Calu3 (cell line): Measurements from ENCODE around the gene BRI3BP. TPM values are rescaled to one million over a fixed set of nuclear protein-coding genes. Genes with fewer than 3 reads are reported as not detected.

Experiments
- BruUV-seq: library from RNA; stranded (reverse); fragments of 400-500 nt; replicated peaks from 2 replicates; lab custom pipeline; 2021; lab: Mats Ljungman, UMichigan
- CTCF ChIA-PET: fragments of 300-600 bp; sonication (Branson Sonifier 250); formaldehyde crosslinking; loops from one replicate; lab custom pipeline; 2022; ENCODE audit warnings: antibody characterized with exemption; lab: Charles Lee
- DNase-seq: peaks from one replicate; pipeline ENCODE4 v3.0.0; 2022
- H3K27ac Mint-ChIP-seq: one replicate; pipeline ENCODE4 v1.8.0; 2022; ENCODE audit warnings: mixed read lengths; ENCODE audit not compliant: unreplicated experiment
- H3K27me3 Mint-ChIP-seq: one replicate; pipeline ENCODE4 v1.8.0; 2022; ENCODE audit warnings: mixed read lengths; ENCODE audit not compliant: unreplicated experiment
- H3K36me3 Mint-ChIP-seq: one replicate; pipeline ENCODE4 v1.8.0; 2022; ENCODE audit warnings: mild to moderate bottlenecking, moderate library complexity, mixed read lengths; ENCODE audit not compliant: insufficient read depth, unreplicated experiment
- H3K4me1 Mint-ChIP-seq: one replicate; pipeline ENCODE4 v1.8.0; 2022; ENCODE audit warnings: mild to moderate bottlenecking, low read depth, mixed read lengths; ENCODE audit not compliant: unreplicated experiment
- H3K4me3 Mint-ChIP-seq: one replicate; pipeline ENCODE4 v1.8.0; 2022; ENCODE audit warnings: mild to moderate bottlenecking, low read depth, moderate library complexity, mixed read lengths; ENCODE audit not compliant: unreplicated experiment
- H3K9me3 Mint-ChIP-seq: one replicate; pipeline ENCODE4 v1.8.0; 2022; ENCODE audit warnings: low read depth, mixed read lengths; ENCODE audit not compliant: unreplicated experiment
- intact Hi-C: fragments of 100-400 bp; cut with micrococcal nuclease; formaldehyde crosslinking; loops from one replicate; pipeline ENCODE4 v1.10.0; 2022; ENCODE audit not compliant: unreplicated experiment
- total RNA-seq: library from RNA; stranded (reverse); gene quantifications from 2 replicates; pipeline ENCODE4 v1.2.3, GENCODE V29; 2022
- TF ChIP-seq, protein P1 (sequence below): fragments of 200-600 bp; IDR thresholded peaks from one replicate; pipeline ENCODE4 v1.8.0; 2022; ENCODE audit warnings: antibody characterized with exemption; ENCODE audit not compliant: unreplicated experiment

BRI3BP gene
- total RNA-seq, 1 experiment from 2014 or later: 94.0 TPM

GRCh38 chr12:125079648-125080645, 86.5 kb downstream of the BRI3BP start:
- Mint-ChIP-seq H3K9me3 (no peaks in the 10 kb centered on the region), H3K4me3 (no peak overlapping the region), H3K27me3 (no peaks in the 10 kb centered on the region), H3K4me1 (no peaks in the 10 kb centered on the region), H3K27ac (no peak overlapping the region), H3K36me3 (peaks cover 37% of the 10 kb centered on the region)
- DNase-seq: no peak
- intact Hi-C loops: no loop called here
- TF ChIP-seq, protein P1, sequence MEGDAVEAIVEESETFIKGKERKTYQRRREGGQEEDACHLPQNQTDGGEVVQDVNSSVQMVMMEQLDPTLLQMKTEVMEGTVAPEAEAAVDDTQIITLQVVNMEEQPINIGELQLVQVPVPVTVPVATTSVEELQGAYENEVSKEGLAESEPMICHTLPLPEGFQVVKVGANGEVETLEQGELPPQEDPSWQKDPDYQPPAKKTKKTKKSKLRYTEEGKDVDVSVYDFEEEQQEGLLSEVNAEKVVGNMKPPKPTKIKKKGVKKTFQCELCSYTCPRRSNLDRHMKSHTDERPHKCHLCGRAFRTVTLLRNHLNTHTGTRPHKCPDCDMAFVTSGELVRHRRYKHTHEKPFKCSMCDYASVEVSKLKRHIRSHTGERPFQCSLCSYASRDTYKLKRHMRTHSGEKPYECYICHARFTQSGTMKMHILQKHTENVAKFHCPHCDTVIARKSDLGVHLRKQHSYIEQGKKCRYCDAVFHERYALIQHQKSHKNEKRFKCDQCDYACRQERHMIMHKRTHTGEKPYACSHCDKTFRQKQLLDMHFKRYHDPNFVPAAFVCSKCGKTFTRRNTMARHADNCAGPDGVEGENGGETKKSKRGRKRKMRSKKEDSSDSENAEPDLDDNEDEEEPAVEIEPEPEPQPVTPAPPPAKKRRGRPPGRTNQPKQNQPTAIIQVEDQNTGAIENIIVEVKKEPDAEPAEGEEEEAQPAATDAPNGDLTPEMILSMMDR: no peak
- CTCF ChIA-PET: no interaction called here
- BruUV-seq: no TSS peak

Other genes with a start within 250 kb of the BRI3BP start
- gene SCARB1, start 129.8 kb upstream of the BRI3BP start, total RNA-seq: 51.6 and 57.5 TPM in 2 replicates
- 1,247 and 1,434 TPM in 2 replicates for gene UBC, start 79.0 kb upstream of the BRI3BP start, total RNA-seq
- gene DHX37, start 4.5 kb upstream of the BRI3BP start, total RNA-seq: 49.2 and 57.6 TPM in 2 replicates
- 39.2 and 41.3 TPM in 2 replicates for gene AACS, start 71.8 kb downstream of the BRI3BP start, total RNA-seq
- gene TMEM132B, start 192.7 kb downstream of the BRI3BP start, total RNA-seq: 1.8 and 2.1 TPM in 2 replicates